Smooth muscle cell (in vitro differentiated cells): ENCODE measurements around the gene MND1. TPM values are rescaled to one million over a fixed set of nuclear protein-coding genes. Genes with fewer than 3 reads are reported as not detected.
A peak's percentile ranks its signal among the peaks of the same experiment; 100 is the strongest.
"Not testable (repeated sequence)": the region's sequence is repeated elsewhere in the genome, so short reads cannot be mapped to it uniquely, and the experiment has no call there.

ENCODE experiments used
- DNase-seq: peaks from one replicate; lab custom pipeline; 2025; ENCODE audit not compliant: unreplicated experiment; lab: John Stamatoyannopoulos, UW
- H2AFZ ChIP-seq: fragments of 200-600 bp; sonication (generic); 2 replicates; pipeline ENCODE4 v1.6.0; 2016; ENCODE audit warnings: antibody characterized with exemption, low read depth, mild to moderate bottlenecking
- H3F3A ChIP-seq: fragments of 200-600 bp; sonication (generic); 2 replicates; pipeline ENCODE4 v1.6.0; 2017; ENCODE audit warnings: antibody characterized with exemption, low read depth
- H3K27ac ChIP-seq: fragments of 200-600 bp; sonication (generic); 2 replicates; pipeline ENCODE4 v1.5.1; 2016; ENCODE audit warnings: low read depth, mild to moderate bottlenecking
- H3K27me3 ChIP-seq: fragments of 200-600 bp; sonication (generic); 2 replicates; pipeline ENCODE4 v1.6.1; 2016; ENCODE audit warnings: low read depth, mild to moderate bottlenecking
- H3K36me3 ChIP-seq: fragments of 200-600 bp; sonication (generic); 2 replicates; pipeline ENCODE4 v1.5.1; 2016; ENCODE audit warnings: low read depth
- H3K4me1 ChIP-seq: fragments of 200-600 bp; sonication (generic); 2 replicates; pipeline ENCODE4 v1.5.1; 2016; ENCODE audit warnings: low read depth
- H3K4me2 ChIP-seq: fragments of 200-600 bp; sonication (generic); 2 replicates; pipeline ENCODE4 v1.6.0; 2016; ENCODE audit warnings: mild to moderate bottlenecking
- H3K4me3 ChIP-seq: fragments of 200-600 bp; sonication (generic); 2 replicates; pipeline ENCODE4 v1.5.1; 2016; ENCODE audit warnings: mild to moderate bottlenecking
- H3K79me2 ChIP-seq: fragments of 200-600 bp; sonication (generic); 2 replicates; pipeline ENCODE4 v1.6.0; 2016; ENCODE audit warnings: low read depth, mild to moderate bottlenecking
- H3K9ac ChIP-seq: fragments of 200-600 bp; sonication (generic); 2 replicates; pipeline ENCODE4 v1.6.0; 2016; ENCODE audit warnings: low read depth
- H3K9me3 ChIP-seq: fragments of 200-600 bp; sonication (generic); replicated peaks from 2 replicates; pipeline ENCODE4 v1.5.1; 2016; ENCODE audit warnings: low read depth
- H4K20me1 ChIP-seq: fragments of 200-600 bp; sonication (generic); 2 replicates; pipeline ENCODE4 v1.6.0; 2016; ENCODE audit warnings: low read depth
- WGBS: methylation state at CpG from one replicate; pipeline ENCODE4 v1.1.7; 2016; ENCODE audit warnings: low lambda C conversion rate; 5-methylcytosine and 5-hydroxymethylcytosine counted together
- polyA plus RNA-seq: library from polyadenylated mRNA; unstranded; fragments of >200 nt; fragmentation: Nextera tagmentation; extraction: Ambion mirVana; gene quantifications from 2 replicates; pipeline ENCODE4 v1.2.1, GENCODE V29; 2016
- total RNA-seq: library from RNA; depleted of rRNA; stranded (reverse); fragments of >200 nt; gene quantifications from 2 replicates; pipeline ENCODE4 v1.2.3, GENCODE V29; 2014
- TF ChIP-seq, protein P1 (sequence below): fragments of 200-600 bp; sonication (generic); IDR thresholded peaks from 2 replicates; pipeline ENCODE4 v1.5.1; 2017; ENCODE audit warnings: borderline replicate concordance, mild to moderate bottlenecking, antibody characterized with exemption; ENCODE audit not compliant: insufficient read depth, poor library complexity, severe bottlenecking

Gene MND1
- total and polyA plus RNA-seq, 2 experiments from 2014 or later: 1.7 to 3.1 TPM

DNA sequence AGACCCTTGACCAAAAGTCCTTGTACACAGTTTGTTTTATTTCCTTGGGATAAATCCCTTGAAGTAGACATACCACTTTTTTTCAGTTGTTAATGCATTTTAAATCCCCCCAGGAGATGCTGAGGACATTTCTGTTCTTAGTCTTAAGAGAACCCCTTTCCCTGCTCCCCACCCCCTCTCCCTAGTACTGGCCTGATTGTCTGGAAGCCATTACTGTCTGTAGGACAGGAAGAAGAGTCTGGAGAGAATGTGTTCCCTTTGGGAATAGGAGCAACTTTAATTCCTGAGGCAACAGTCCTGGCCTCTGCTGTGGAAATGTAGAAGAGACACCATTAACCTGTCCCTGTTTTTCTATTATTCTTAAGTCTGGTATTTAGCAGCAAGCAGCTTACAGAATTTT is 69.4 kb downstream of the MND1 start:
- Histone ChIP-seq H3K4me2 (no peak overlapping the region), H4K20me1 (no peaks in the 10 kb centered on the region), H2AFZ (peak overlapping the region; percentile 57), H3K9ac (no peak overlapping the region), H3K27ac (no peak overlapping the region), H3K79me2 (no peaks in the 10 kb centered on the region), H3K4me1 (peaks cover 22% of the 10 kb centered on the region), H3F3A (peaks cover 7% of the 10 kb centered on the region), H3K27me3 (no peaks in the 10 kb centered on the region), H3K4me3 (no peak overlapping the region), H3K9me3 (no peaks in the 10 kb centered on the region), H3K36me3 (no peaks in the 10 kb centered on the region)
- TF ChIP-seq, protein P1, sequence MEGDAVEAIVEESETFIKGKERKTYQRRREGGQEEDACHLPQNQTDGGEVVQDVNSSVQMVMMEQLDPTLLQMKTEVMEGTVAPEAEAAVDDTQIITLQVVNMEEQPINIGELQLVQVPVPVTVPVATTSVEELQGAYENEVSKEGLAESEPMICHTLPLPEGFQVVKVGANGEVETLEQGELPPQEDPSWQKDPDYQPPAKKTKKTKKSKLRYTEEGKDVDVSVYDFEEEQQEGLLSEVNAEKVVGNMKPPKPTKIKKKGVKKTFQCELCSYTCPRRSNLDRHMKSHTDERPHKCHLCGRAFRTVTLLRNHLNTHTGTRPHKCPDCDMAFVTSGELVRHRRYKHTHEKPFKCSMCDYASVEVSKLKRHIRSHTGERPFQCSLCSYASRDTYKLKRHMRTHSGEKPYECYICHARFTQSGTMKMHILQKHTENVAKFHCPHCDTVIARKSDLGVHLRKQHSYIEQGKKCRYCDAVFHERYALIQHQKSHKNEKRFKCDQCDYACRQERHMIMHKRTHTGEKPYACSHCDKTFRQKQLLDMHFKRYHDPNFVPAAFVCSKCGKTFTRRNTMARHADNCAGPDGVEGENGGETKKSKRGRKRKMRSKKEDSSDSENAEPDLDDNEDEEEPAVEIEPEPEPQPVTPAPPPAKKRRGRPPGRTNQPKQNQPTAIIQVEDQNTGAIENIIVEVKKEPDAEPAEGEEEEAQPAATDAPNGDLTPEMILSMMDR: no peak
- no peak for DNase-seq

DNA sequence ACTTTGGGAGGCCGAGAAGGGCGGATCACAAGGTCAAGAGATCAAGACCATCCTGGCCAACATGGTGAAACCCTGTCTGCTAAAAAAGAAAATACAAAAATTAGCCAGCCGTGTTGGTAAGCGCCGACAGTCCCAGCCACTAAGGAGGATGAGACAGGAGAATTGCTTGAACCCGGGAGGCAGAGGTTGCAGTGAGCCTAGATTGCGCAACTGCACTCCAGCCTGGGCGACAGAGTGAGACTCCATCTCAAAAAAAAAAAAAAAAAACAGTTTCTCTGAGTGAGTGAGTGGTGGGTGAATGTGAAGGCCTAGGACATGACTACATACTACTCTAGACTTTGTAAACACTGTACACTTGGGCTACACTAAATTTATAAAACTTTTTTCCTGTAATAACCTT is 72.0 kb downstream of the MND1 start:
- not testable (repeated sequence) for H3K36me3 ChIP-seq, H2AFZ ChIP-seq, H3K27ac ChIP-seq, H3F3A ChIP-seq, H3K79me2 ChIP-seq, H3K4me1 ChIP-seq, H3K4me3 ChIP-seq, H4K20me1 ChIP-seq, DNase-seq, H3K9me3 ChIP-seq, H3K27me3 ChIP-seq, H3K9ac ChIP-seq, H3K4me2 ChIP-seq
- 97% methylated on average over 8 of the region's 8 CpGs for WGBS

DNA sequence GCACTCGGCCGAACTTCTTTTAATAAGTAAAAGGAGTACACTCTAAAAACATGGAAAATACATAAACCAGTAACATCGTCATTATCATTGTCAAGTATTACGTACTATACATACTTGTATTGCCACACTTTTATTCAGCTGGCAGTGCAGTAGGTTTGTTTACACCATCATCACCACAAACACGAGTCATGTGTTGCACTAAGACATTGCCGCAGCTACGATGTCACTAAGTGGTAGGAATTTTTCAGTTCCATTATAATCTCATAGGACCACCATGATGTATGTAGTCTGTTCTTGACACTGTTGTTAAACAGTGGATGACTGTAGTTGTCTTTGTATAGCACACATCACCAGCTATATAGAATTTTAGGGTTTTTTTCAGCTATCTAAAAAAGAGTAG is 73.6 kb downstream of the MND1 start:
- no peaks in the 10 kb centered on the region for H3K79me2 ChIP-seq
- TF ChIP-seq, protein P1: no peak
- H4K20me1 ChIP-seq: no peaks in the 10 kb centered on the region
- H3F3A ChIP-seq: no peaks in the 10 kb centered on the region
- no peak overlapping the region for H2AFZ ChIP-seq
- H3K4me1 ChIP-seq: peaks cover 7% of the 10 kb centered on the region
- peak overlapping the region; percentile 7 for H3K27ac ChIP-seq
- no peaks in the 10 kb centered on the region for H3K27me3 ChIP-seq
- H3K36me3 ChIP-seq: no peaks in the 10 kb centered on the region
- 63% methylated on average over 7 of the region's 7 CpGs for WGBS
- H3K9me3 ChIP-seq: no peaks in the 10 kb centered on the region
- no peak overlapping the region for H3K4me2 ChIP-seq
- no peak overlapping the region for H3K9ac ChIP-seq
- no peak overlapping the region for H3K4me3 ChIP-seq
- DNase-seq: no peak

DNA sequence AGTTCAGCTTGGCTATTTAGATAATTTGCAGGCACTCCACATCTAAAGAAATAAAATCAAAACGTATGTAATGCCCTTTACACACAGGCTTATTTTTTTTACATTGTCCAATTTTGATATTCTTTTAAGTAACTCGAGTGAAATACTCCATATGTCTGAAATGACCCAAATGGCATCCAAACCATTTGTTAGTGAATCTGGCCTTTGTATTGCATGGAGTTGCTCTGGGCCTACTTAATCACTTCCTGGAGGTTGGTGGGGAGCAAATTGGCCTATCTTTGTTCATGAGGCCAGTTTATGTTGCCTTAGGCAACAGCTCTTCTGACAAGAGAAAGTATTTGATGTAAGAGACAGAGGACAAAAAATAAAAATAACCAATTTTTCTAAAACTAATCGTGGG is 74.1 kb downstream of the MND1 start:
- H3F3A ChIP-seq: no peaks in the 10 kb centered on the region
- no peaks in the 10 kb centered on the region for H4K20me1 ChIP-seq
- H2AFZ ChIP-seq: no peak overlapping the region
- no peaks in the 10 kb centered on the region for H3K9me3 ChIP-seq
- H3K9ac ChIP-seq: no peak overlapping the region
- TF ChIP-seq, protein P1: no peak
- no peaks in the 10 kb centered on the region for H3K36me3 ChIP-seq
- 62% methylated on average over 3 of the region's 3 CpGs for WGBS
- H3K4me1 ChIP-seq: peaks cover 7% of the 10 kb centered on the region
- peak overlapping the region; percentile 7 for H3K27ac ChIP-seq
- H3K79me2 ChIP-seq: no peaks in the 10 kb centered on the region
- no peak overlapping the region for H3K4me2 ChIP-seq
- no peak overlapping the region for H3K4me3 ChIP-seq
- H3K27me3 ChIP-seq: no peaks in the 10 kb centered on the region
- DNase-seq: no peak
